K562 (cell line): ENCODE results near the gene ITGAV. TPM values are rescaled to one million over a fixed set of nuclear protein-coding genes. Genes with fewer than 3 reads are reported as not detected.

Experiments used
- ATAC-seq: fragments of 200-7000 bp; cut with Tn5 transposase; 3 replicates; pipeline ENCODE4 v1.9.1; 2020; ENCODE audit warnings: moderate library complexity
- BruUV-seq: library from RNA; stranded (reverse); fragments of 400-500 nt; replicated peaks from 2 replicates; lab custom pipeline; 2021; lab: Mats Ljungman, UMichigan
- CTCF ChIA-PET: fragments of 300-600 bp; formaldehyde crosslinking; extraction: SDS; loops from one replicate; lab custom pipeline; 2021; ENCODE audit warnings: low intra/inter-chr PET ratio; lab: Yijun Ruan, JAX
- POLR2A ChIA-PET: fragments of 300-600, 350-650 bp; sonication (Branson Sonifier 250); formaldehyde crosslinking; extraction: SDS; loops from one replicate; lab custom pipeline; 2021; ENCODE audit warnings: antibody characterized with exemption, inconsistent platforms; lab: Yijun Ruan, JAX
- DNase-seq, 4 experiments: peaks; one replicate each; pipeline versions ENCODE4 v3.0.0 to v3.0.0-alpha.2; 2011 to 2018; ENCODE audit warnings: low spot score in 3 of 4, mixed read lengths in 3 of 4; ENCODE audit errors: extremely low read depth in 1 of 4
- FAIRE-seq: peaks from 2 replicates; lab custom pipeline; 2011; peaks lifted over from hg19 to GRCh38; lab: Jason Lieb, UNC
- H2AFZ ChIP-seq: 2 replicates; pipeline ENCODE4 v1.6.0; 2011; ENCODE audit warnings: low read depth, low read length, control low read depth, inconsistent platforms
- H3K27ac ChIP-seq: fragments of 200-600 bp; 3 replicates; pipeline ENCODE4 v1.8.0; 2011; ENCODE audit warnings: low read depth, mild to moderate bottlenecking, control low read depth, inconsistent platforms, low read length, moderate library complexity, mixed read lengths; ENCODE audit errors: extremely low read depth
- H3K27me3 ChIP-seq, 2 experiments: fragments of 300-600 bp in 1 of 2; 2 replicates in 1 of 2; 3 replicates in 1 of 2; pipeline versions ENCODE4 v1.6.0 to v1.8.0; 2011; ENCODE audit warnings: inconsistent platforms in 2 of 2, low read length in 2 of 2, mild to moderate bottlenecking in 1 of 2, mixed read lengths in 1 of 2, moderate library complexity in 1 of 2; ENCODE audit not compliant: control insufficient read depth in 2 of 2, insufficient read depth in 2 of 2
- H3K36me3 ChIP-seq: fragments of 300-600 bp; 3 replicates; pipeline ENCODE4 v1.8.0; 2011; ENCODE audit warnings: mild to moderate bottlenecking, low read length, inconsistent platforms; ENCODE audit not compliant: control insufficient read depth, insufficient read depth
- H3K4me1 ChIP-seq, 2 experiments: fragments of 200-600 bp in 1 of 2; replicated peaks in 1 of 2; 2 replicates in 1 of 2; 3 replicates in 1 of 2; pipeline versions ENCODE4 v1.5.1 to v1.8.0; 2011; ENCODE audit warnings: inconsistent platforms in 2 of 2, low read length in 2 of 2, mild to moderate bottlenecking in 1 of 2, mixed read lengths in 1 of 2, moderate library complexity in 1 of 2; ENCODE audit not compliant: control insufficient read depth in 2 of 2, insufficient read depth in 2 of 2
- H3K4me2 ChIP-seq: 2 replicates; pipeline ENCODE4 v1.6.1; 2011; ENCODE audit warnings: low read length, control low read depth, inconsistent platforms, mixed read lengths; ENCODE audit not compliant: insufficient read depth
- H3K4me3 ChIP-seq: fragments of 200-600 bp; sonication (generic), shearing (Covaris generic); 2 replicates; pipeline ENCODE4 v1.5.1; 2016; ENCODE audit warnings: control low read depth, inconsistent platforms
- H3K79me2 ChIP-seq: fragments of 200-600 bp; 3 replicates; pipeline ENCODE4 v1.8.0; 2011; ENCODE audit warnings: low read length, inconsistent platforms; ENCODE audit not compliant: control insufficient read depth, insufficient read depth
- H3K9ac ChIP-seq, 2 experiments: 2 replicates each; pipeline versions ENCODE4 v1.6.0 to v1.6.1; 2011; ENCODE audit warnings: low read depth in 2 of 2, low read length in 2 of 2, control low read depth in 1 of 2, inconsistent platforms in 1 of 2, mild to moderate bottlenecking in 1 of 2, mixed read lengths in 1 of 2; ENCODE audit not compliant: insufficient read depth in 1 of 2
- H3K9me1 ChIP-seq: one replicate; pipeline ENCODE4 v1.6.0; 2011; ENCODE audit warnings: inconsistent platforms, mild to moderate bottlenecking, low read length, moderate library complexity; ENCODE audit not compliant: control insufficient read depth, insufficient read depth
- H3K9me3 ChIP-seq: replicated peaks from 2 replicates; pipeline ENCODE4 v1.5.1; 2011; ENCODE audit warnings: low read depth, low read length, inconsistent platforms; ENCODE audit not compliant: control insufficient read depth, insufficient read depth
- H4K20me1 ChIP-seq: replicated peaks from 2 replicates; pipeline ENCODE4 v1.6.1; 2011; ENCODE audit warnings: low read length, inconsistent platforms, mixed read lengths; ENCODE audit not compliant: control insufficient read depth, insufficient read depth
- CEBPG ChIP-seq, 3 experiments: fragments of 200-800 bp in 1 of 3; sonication (Bioruptor generic) in 1 of 3; sonication (generic) in 1 of 3; formaldehyde crosslinking in 1 of 3; IDR thresholded peaks in 2 of 3; conservative IDR thresholded peaks in 1 of 3; 2 replicates each; pipeline versions ENCODE4 v1.6.1 to v1.8.0; 2016 to 2022; ENCODE audit warnings: missing compliant biosample characterization in 2 of 3, missing genetic modification characterization in 2 of 3, mild to moderate bottlenecking in 1 of 3, missing genetic modification reagents in 1 of 3
- FOSL1 ChIP-seq: fragments of 200-800 bp; sonication (Bioruptor generic); conservative IDR thresholded peaks from 2 replicates; pipeline ENCODE4 v1.6.1; 2016; ENCODE audit warnings: missing genetic modification characterization, missing compliant biosample characterization
- PURB ChIP-seq: sonication (generic); formaldehyde crosslinking; IDR thresholded peaks from 2 replicates; pipeline ENCODE4 v1.9.0; 2021; ENCODE audit warnings: low read depth, mild to moderate bottlenecking, missing genetic modification reagents
- SAFB ChIP-seq: fragments of 200-400 bp; formaldehyde crosslinking; IDR thresholded peaks from 2 replicates; pipeline ENCODE4 v1.6.1; 2017; ENCODE audit warnings: low read depth, low read length, borderline replicate concordance
- whole genome bisulfite sequencing: fragments of 100-300 bp; shearing (Covaris generic); methylation state at CpG from one replicate; pipeline ENCODE4 v1.1.6; 2016; ENCODE audit warnings: low coverage, mixed read lengths; ENCODE audit not compliant: insufficient coverage; ENCODE audit errors: missing lambda C conversion rate; 5-methylcytosine and 5-hydroxymethylcytosine counted together
- in situ Hi-C: fragments of 300-500 bp; cut with MboI; formaldehyde crosslinking; loops from 4 replicates; pipeline ENCODE4 v1.15.0; 2018; ENCODE audit warnings: inconsistent platforms, mixed read lengths
- intact Hi-C: fragments of 100-400 bp; cut with micrococcal nuclease; formaldehyde crosslinking; loops from 2 replicates; pipeline ENCODE4 v1.14.2; 2022
- polyA plus RNA-seq, 8 experiments: library from polyadenylated mRNA; depleted of rRNA in 4 of 8; stranded (reverse) in 5 of 8; unstranded in 3 of 8; fragments of >200 nt; fragmentation: Nextera tagmentation in 2 of 8; fragmentation: Illumina TruSeq in 1 of 8; extraction: Ambion mirVana in 2 of 8; extraction: Trizol in 1 of 8; gene quantifications; 2 replicates each; pipeline versions ENCODE4 v1.2.1 to v1.2.3, GENCODE V29; 2011 to 2014; ENCODE audit warnings: inconsistent platforms in 1 of 8, missing spikeins in 1 of 8
- total RNA-seq, 7 experiments: library from RNA; depleted of rRNA in 6 of 7; stranded (reverse); fragments of >200 nt in 6 of 7; fragmentation: Illumina TruSeq in 2 of 7; extraction: Trizol in 2 of 7; gene quantifications; 2 replicates each; pipeline versions ENCODE4 v1.2.1 to v1.2.3, GENCODE V29; 2011 to 2021; ENCODE audit warnings: low replicate concordance in 1 of 7

The ITGAV gene
- total and polyA plus RNA-seq, 9 of the 15 experiments (the other 6 are each of a cell fraction or from before 2014, with no cell fraction given), result 3.7 to 17.7 (median 10.7) TPM

DNA sequence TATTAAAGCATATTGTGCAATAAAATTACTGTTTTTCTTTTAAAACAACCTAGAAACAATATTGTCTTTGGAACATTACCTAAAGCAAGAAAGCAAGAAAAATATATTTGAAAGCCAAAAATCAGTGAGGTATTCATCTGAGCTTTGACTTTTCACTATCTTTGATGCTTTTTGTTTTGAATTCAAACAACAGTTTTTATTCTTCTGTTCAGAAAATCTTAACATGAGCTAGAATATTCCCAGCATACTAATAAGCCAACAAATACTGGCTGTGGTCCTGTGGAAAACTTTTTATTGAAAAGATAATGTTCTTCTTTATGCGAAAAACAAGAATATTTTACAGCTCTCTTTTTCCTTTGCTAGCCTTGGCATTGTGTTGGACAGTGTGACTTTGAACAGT is 123.8 kb downstream of the ITGAV start:
- Histone ChIP-seq H3K9ac (no peak overlapping the region), H4K20me1 (no peaks in the 10 kb centered on the region), H3K4me2 (no peak overlapping the region), H3K4me1 (no peaks in the 10 kb centered on the region), H3K27me3 (no peaks in the 10 kb centered on the region), H3K9me1 (no peaks in the 10 kb centered on the region), H3K36me3 (no peaks in the 10 kb centered on the region), H3K79me2 (no peaks in the 10 kb centered on the region), H3K27ac (no peak overlapping the region), H2AFZ (no peak overlapping the region), H3K9me3 (no peaks in the 10 kb centered on the region), H3K4me3 (no peak overlapping the region)
- WGBS, result 0% methylated on average over 1 of the region's 1 CpG
- FAIRE-seq (no peak), ATAC-seq (no peak), DNase-seq (no peak)
- POLR2A ChIA-PET, result interaction anchor here (1.0 kb wide), 1 partner anchor 12 kb away, joined by 4 read pairs; no protein-coding TSS in a partner anchor
- intact Hi-C loops, result no loop called here
- TF ChIP-seq PURB (CRISPR knock-in tag), result no peak
- TF ChIP-seq CEBPG (CRISPR knock-in tag; IDR thresholded peaks at IDR 0.05), result no peak
- peak in 1 of 2 experiments; percentile 76; a peak in 2 of 4 replicates for TF ChIP-seq CEBPG (tag; conservative IDR thresholded peaks at IDR 0.05 in 1 of 2, IDR thresholded peaks at IDR 0.05 in 1 of 2)
- in situ Hi-C loops, result no loop called here
- CTCF ChIA-PET, result no interaction called here
- BruUV-seq, result no TSS peak

DNA sequence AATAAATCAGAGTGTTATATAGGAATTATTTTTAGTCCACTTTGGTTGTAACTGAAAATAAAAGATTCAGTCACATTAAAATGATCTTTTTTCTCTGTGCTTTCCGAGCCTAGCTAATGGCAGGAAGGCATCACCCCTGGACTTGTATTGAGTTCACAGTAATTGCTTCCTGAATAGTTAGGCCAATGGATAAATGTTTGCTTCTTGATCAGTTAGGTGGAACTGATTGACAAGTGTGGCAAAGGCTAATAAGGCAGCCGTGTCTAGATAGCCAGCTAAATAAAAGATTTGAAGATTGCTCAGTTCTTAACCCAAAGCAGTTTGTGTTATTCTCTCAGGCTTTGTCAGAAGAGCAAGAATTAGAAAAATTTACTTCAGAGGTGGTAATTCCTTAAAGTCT is 124.8 kb downstream of the ITGAV start:
- BruUV-seq, result no TSS peak

More for the DNA sequence above, 124.8 kb downstream of the ITGAV start:
- 5% methylated on average over 2 of the region's 2 CpGs for WGBS
- Histone ChIP-seq H3K36me3 (no peaks in the 10 kb centered on the region), H3K9ac (no peak overlapping the region), H3K4me1 (no peaks in the 10 kb centered on the region), H3K9me1 (no peaks in the 10 kb centered on the region), H3K27me3 (no peaks in the 10 kb centered on the region; a peak in 1 of 5 replicates), H2AFZ (no peak overlapping the region), H3K4me2 (no peak overlapping the region), H3K27ac (no peak overlapping the region), H3K9me3 (no peaks in the 10 kb centered on the region), H4K20me1 (no peaks in the 10 kb centered on the region), H3K79me2 (no peaks in the 10 kb centered on the region), H3K4me3 (no peak overlapping the region)
- DNase-seq, result no peak
- FAIRE-seq, result no peak
- TF ChIP-seq SAFB (no peak), FOSL1 (tag) (no peak)
- intact Hi-C loops, result no loop called here
- ChIA-PET POLR2A (interaction anchor here (1.0 kb wide), 1 partner anchor 13 kb away, joined by 4 read pairs; no protein-coding TSS in a partner anchor), CTCF (no interaction called here)
- no peak for ATAC-seq
- in situ Hi-C loops, result no loop called here
